ENCODE data around the gene RUFY1.

- TF ChIP-seq, protein P1, sequence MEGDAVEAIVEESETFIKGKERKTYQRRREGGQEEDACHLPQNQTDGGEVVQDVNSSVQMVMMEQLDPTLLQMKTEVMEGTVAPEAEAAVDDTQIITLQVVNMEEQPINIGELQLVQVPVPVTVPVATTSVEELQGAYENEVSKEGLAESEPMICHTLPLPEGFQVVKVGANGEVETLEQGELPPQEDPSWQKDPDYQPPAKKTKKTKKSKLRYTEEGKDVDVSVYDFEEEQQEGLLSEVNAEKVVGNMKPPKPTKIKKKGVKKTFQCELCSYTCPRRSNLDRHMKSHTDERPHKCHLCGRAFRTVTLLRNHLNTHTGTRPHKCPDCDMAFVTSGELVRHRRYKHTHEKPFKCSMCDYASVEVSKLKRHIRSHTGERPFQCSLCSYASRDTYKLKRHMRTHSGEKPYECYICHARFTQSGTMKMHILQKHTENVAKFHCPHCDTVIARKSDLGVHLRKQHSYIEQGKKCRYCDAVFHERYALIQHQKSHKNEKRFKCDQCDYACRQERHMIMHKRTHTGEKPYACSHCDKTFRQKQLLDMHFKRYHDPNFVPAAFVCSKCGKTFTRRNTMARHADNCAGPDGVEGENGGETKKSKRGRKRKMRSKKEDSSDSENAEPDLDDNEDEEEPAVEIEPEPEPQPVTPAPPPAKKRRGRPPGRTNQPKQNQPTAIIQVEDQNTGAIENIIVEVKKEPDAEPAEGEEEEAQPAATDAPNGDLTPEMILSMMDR (IDR thresholded peaks at IDR 0.05; ENCODE audit: extremely low read depth in 1 of 2, insufficient read depth in 1 of 2, low read depth in 1 of 2, low read length in 2 of 2): no peak
- TF ChIP-seq EZH2 (IDR thresholded peaks at IDR 0.05; ENCODE audit: borderline replicate concordance, low read depth, low read length, severe bottlenecking) (no peak), POLR2AphosphoS5 (IDR thresholded peaks at IDR 0.05; ENCODE audit: insufficient read depth, low read depth, low read length) (no peak), POLR2A (IDR thresholded peaks at IDR 0.05; ENCODE audit: low read depth, low read length) (peak; percentile 14), JUN (IDR thresholded peaks at IDR 0.05; ENCODE audit: borderline replicate concordance, insufficient read depth, insufficient read length, low read depth) (no peak), MAX (IDR thresholded peaks at IDR 0.05; ENCODE audit: insufficient read depth, insufficient read length) (no peak), MYC (IDR thresholded peaks at IDR 0.05; ENCODE audit: low read depth, low read length) (no peak), GATA2 (IDR thresholded peaks at IDR 0.05; ENCODE audit: insufficient read depth, insufficient read length, low read depth, low read length) (no peak)
Observed at GRCh38 chr5:179618923-179619554, 68.7 kb downstream of the RUFY1 start.

All from endothelial cell of umbilical vein (primary cell).